IMR-90 (cell line): ENCODE results near the gene NSL1. TPM values are rescaled to one million over a fixed set of nuclear protein-coding genes. Genes with fewer than 3 reads are reported as not detected.

Experiments
- ATAC-seq: fragments of 200-7000 bp; cut with Tn5 transposase; 2 replicates; pipeline ENCODE4 v1.9.1; 2020; ENCODE audit warnings: low read depth, mild to moderate bottlenecking, moderate library complexity
- BruUV-seq: library from RNA; stranded (reverse); fragments of 400-500 nt; replicated peaks from 2 replicates; lab custom pipeline; 2021; lab: Mats Ljungman, UMichigan
- CTCF ChIA-PET: fragments of 300-600 bp; formaldehyde crosslinking; extraction: SDS; loops from one replicate; lab custom pipeline; 2021; ENCODE audit warnings: antibody characterized with exemption; lab: Yijun Ruan, JAX
- POLR2A ChIA-PET: fragments of 300-600 bp; sonication (Branson Sonifier 250); formaldehyde crosslinking; loops from one replicate; lab custom pipeline; 2022; ENCODE audit warnings: antibody characterized with exemption; ENCODE audit not compliant: unreplicated experiment; lab: Charles Lee
- DNase-seq: peaks from one replicate; pipeline ENCODE4 v3.0.0; 2013
- H2AFZ ChIP-seq: replicated peaks from 2 replicates; pipeline ENCODE3; 2013; ENCODE audit warnings: low read length, mild to moderate bottlenecking; ENCODE audit not compliant: poor library complexity
- H2AK5ac ChIP-seq: 2 replicates; pipeline ENCODE4 v1.6.1; 2013; ENCODE audit warnings: low read depth, low read length, inconsistent platforms
- H2AK9ac ChIP-seq: replicated peaks from 2 replicates; pipeline ENCODE3; 2013; ENCODE audit warnings: mild to moderate bottlenecking, low read depth, low read length, moderate library complexity; ENCODE audit not compliant: poor library complexity
- H2BK120ac ChIP-seq: 2 replicates; pipeline ENCODE4 v1.6.1; 2013; ENCODE audit warnings: low read depth, low read length, inconsistent platforms
- H2BK15ac ChIP-seq: 3 replicates; pipeline ENCODE4 v1.6.1; 2013; ENCODE audit warnings: low read depth, low read length, inconsistent platforms
- H2BK20ac ChIP-seq: 2 replicates; pipeline ENCODE4 v1.6.1; 2013; ENCODE audit warnings: low read depth, mild to moderate bottlenecking, inconsistent platforms, low read length, moderate library complexity
- H2BK5ac ChIP-seq: 2 replicates; pipeline ENCODE4 v1.6.1; 2013; ENCODE audit warnings: mild to moderate bottlenecking, low read depth, low read length, inconsistent platforms; ENCODE audit not compliant: poor library complexity, severe bottlenecking
- H3K14ac ChIP-seq: replicated peaks from 2 replicates; pipeline ENCODE4 v1.6.1; 2013; ENCODE audit warnings: low read depth, low read length, inconsistent platforms
- H3K18ac ChIP-seq: 2 replicates; pipeline ENCODE4 v1.6.1; 2013; ENCODE audit warnings: low read depth, low read length, control low read depth
- H3K23ac ChIP-seq: 2 replicates; pipeline ENCODE4 v1.6.1; 2013; ENCODE audit warnings: low read depth, low read length, inconsistent platforms
- H3K27ac ChIP-seq: 2 replicates; pipeline ENCODE4 v1.5.1; 2013; ENCODE audit warnings: mild to moderate bottlenecking, control low read depth, low read length; ENCODE audit not compliant: insufficient read depth
- H3K27me3 ChIP-seq: 2 replicates; pipeline ENCODE4 v1.6.1; 2013; ENCODE audit warnings: low read length; ENCODE audit not compliant: control insufficient read depth, insufficient read depth
- H3K36me3 ChIP-seq: 2 replicates; pipeline ENCODE4 v1.6.1; 2013; ENCODE audit warnings: low read length, mixed read lengths; ENCODE audit not compliant: control insufficient read depth, insufficient read depth
- H3K4ac ChIP-seq: 2 replicates; pipeline ENCODE4 v1.6.1; 2013; ENCODE audit warnings: low read depth, low read length, inconsistent platforms
- H3K4me1 ChIP-seq: 2 replicates; pipeline ENCODE4 v1.6.1; 2013; ENCODE audit warnings: low read length, mixed read lengths; ENCODE audit not compliant: control insufficient read depth, insufficient read depth
- H3K4me2 ChIP-seq: 2 replicates; pipeline ENCODE4 v1.6.1; 2013; ENCODE audit warnings: low read depth, mild to moderate bottlenecking, control low read depth, low read length, moderate library complexity
- H3K4me3 ChIP-seq: 2 replicates; pipeline ENCODE4 v1.5.1; 2013; ENCODE audit warnings: low read depth, mild to moderate bottlenecking, control low read depth, low read length, moderate library complexity; ENCODE audit not compliant: insufficient read depth
- H3K56ac ChIP-seq: 2 replicates; pipeline ENCODE4 v1.6.1; 2013; ENCODE audit warnings: low read length, inconsistent platforms; ENCODE audit not compliant: insufficient read depth; ENCODE audit errors: extremely low read depth
- H3K79me1 ChIP-seq, 2 experiments: 2 replicates each; pipeline ENCODE4 v1.6.1; 2013; ENCODE audit warnings: low read length in 2 of 2, inconsistent platforms in 1 of 2, low read depth in 1 of 2
- H3K9ac ChIP-seq: 2 replicates; pipeline ENCODE4 v1.6.1; 2013; ENCODE audit warnings: low read depth, low read length, control low read depth
- H3K9me1 ChIP-seq: 2 replicates; pipeline ENCODE4 v1.6.1; 2013; ENCODE audit warnings: low read length, inconsistent platforms; ENCODE audit not compliant: insufficient read depth
- H3K9me3 ChIP-seq: 2 replicates; pipeline ENCODE4 v1.6.1; 2013; ENCODE audit warnings: low read length; ENCODE audit not compliant: control insufficient read depth, insufficient read depth
- H4K20me1 ChIP-seq: 2 replicates; pipeline ENCODE4 v1.6.1; 2013; ENCODE audit warnings: low read length, inconsistent platforms; ENCODE audit not compliant: insufficient read depth
- H4K5ac ChIP-seq: 2 replicates; pipeline ENCODE4 v1.6.1; 2013; ENCODE audit warnings: mild to moderate bottlenecking, low read depth, low read length, control low read depth
- H4K8ac ChIP-seq, 2 experiments: 2 replicates each; pipeline ENCODE4 v1.6.1; 2013; ENCODE audit warnings: low read depth in 2 of 2, low read length in 2 of 2, control low read depth in 1 of 2, inconsistent platforms in 1 of 2
- H4K91ac ChIP-seq: 2 replicates; pipeline ENCODE4 v1.6.1; 2013; ENCODE audit warnings: low read depth, low read length, inconsistent platforms; ENCODE audit not compliant: insufficient read depth
- BHLHE40 ChIP-seq: fragments of 150-350 bp; IDR thresholded peaks from 2 replicates; pipeline ENCODE4 v1.6.1; 2016; ENCODE audit warnings: mild to moderate bottlenecking, low read depth, low read length
- CEBPB ChIP-seq: IDR thresholded peaks from 2 replicates; pipeline ENCODE4 v1.6.1; 2012; ENCODE audit warnings: low read depth, low read length, improper control_type of control experiment
- CHD1 ChIP-seq: IDR thresholded peaks from 2 replicates; pipeline ENCODE4 v1.6.1; 2012; ENCODE audit warnings: low read depth, low read length, improper control_type of control experiment
- CTCF ChIP-seq: conservative IDR thresholded peaks from 2 replicates; pipeline ENCODE4 v1.5.1; 2012; ENCODE audit warnings: mild to moderate bottlenecking, low read depth, low read length, improper control_type of control experiment
- ELK1 ChIP-seq: fragments of 150-350 bp; IDR thresholded peaks from 2 replicates; pipeline ENCODE4 v1.6.1; 2016; ENCODE audit warnings: low read depth, mild to moderate bottlenecking, low read length, moderate library complexity, borderline replicate concordance
- MAZ ChIP-seq: IDR thresholded peaks from 2 replicates; pipeline ENCODE4 v1.6.1; 2012; ENCODE audit warnings: low read depth, mild to moderate bottlenecking, low read length, improper control_type of control experiment, moderate library complexity, borderline replicate concordance
- MXI1 ChIP-seq: IDR thresholded peaks from 2 replicates; pipeline ENCODE4 v1.6.1; 2012; ENCODE audit warnings: low read depth, mild to moderate bottlenecking, low read length, moderate library complexity, borderline replicate concordance
- NFE2L2 ChIP-seq: fragments of 150-350 bp; IDR thresholded peaks from 2 replicates; pipeline ENCODE4 v1.6.1; 2016; ENCODE audit warnings: low read depth, mild to moderate bottlenecking, low read length
- POLR2A ChIP-seq: IDR thresholded peaks from 2 replicates; pipeline ENCODE4 v1.6.1; 2012; ENCODE audit warnings: mild to moderate bottlenecking, low read depth, low read length
- RCOR1 ChIP-seq: IDR thresholded peaks from 2 replicates; pipeline ENCODE4 v1.6.1; 2012; ENCODE audit warnings: mild to moderate bottlenecking, low read length, improper control_type of control experiment; ENCODE audit not compliant: insufficient replicate concordance
- SMC3 ChIP-seq: fragments of 150-350 bp; IDR thresholded peaks from 2 replicates; pipeline ENCODE4 v1.6.1; 2016; ENCODE audit warnings: low read depth, mild to moderate bottlenecking, antibody characterized with exemption, low read length, moderate library complexity
- USF2 ChIP-seq: fragments of 150-350 bp; IDR thresholded peaks from 2 replicates; pipeline ENCODE4 v1.6.1; 2017; ENCODE audit warnings: mild to moderate bottlenecking, antibody characterized with exemption, low read length, low read depth
- WGBS, 2 experiments: methylation state at CpG; one replicate each; pipeline versions ENCODE4 v1.1.5 to v1.1.7; 2013; ENCODE audit warnings: missing lambda C conversion rate in 2 of 2; ENCODE audit not compliant: insufficient read length in 1 of 2; ENCODE audit errors: extremely low coverage in 2 of 2; 5-methylcytosine and 5-hydroxymethylcytosine counted together
- dilution Hi-C: fragments of 300-500 bp; cut with HindIII; formaldehyde crosslinking; loops from one replicate; pipeline ENCODE4 v1.14.3; 2018; ENCODE audit warnings: low sequenced_read_pairs; ENCODE audit not compliant: unreplicated experiment
- in situ Hi-C: fragments of 300-500 bp; cut with MboI; formaldehyde crosslinking; loops from 3 replicates; pipeline ENCODE4 v1.14.3; 2019; ENCODE audit warnings: low sequenced_read_pairs, inconsistent platforms, mixed read lengths
- intact Hi-C: fragments of 100-400 bp; cut with micrococcal nuclease; formaldehyde crosslinking; loops from 2 replicates; pipeline ENCODE4 v1.10.0; 2022
- polyA plus RNA-seq, 3 experiments: library from polyadenylated mRNA; depleted of rRNA; stranded (reverse); fragments of >200 nt; gene quantifications; 2 replicates each; pipeline ENCODE4 v1.2.3, GENCODE V29; 2012; ENCODE audit warnings: low replicate concordance in 1 of 3
- total RNA-seq: library from RNA; depleted of rRNA; stranded (reverse); fragments of >200 nt; gene quantifications from 2 replicates; pipeline ENCODE4 v1.2.3, GENCODE V29; 2012

The NSL1 gene
- total and polyA plus RNA-seq, 2 of the 4 experiments (the other 2 are of a cell fraction), result 19.1 to 42.5 TPM

DNA sequence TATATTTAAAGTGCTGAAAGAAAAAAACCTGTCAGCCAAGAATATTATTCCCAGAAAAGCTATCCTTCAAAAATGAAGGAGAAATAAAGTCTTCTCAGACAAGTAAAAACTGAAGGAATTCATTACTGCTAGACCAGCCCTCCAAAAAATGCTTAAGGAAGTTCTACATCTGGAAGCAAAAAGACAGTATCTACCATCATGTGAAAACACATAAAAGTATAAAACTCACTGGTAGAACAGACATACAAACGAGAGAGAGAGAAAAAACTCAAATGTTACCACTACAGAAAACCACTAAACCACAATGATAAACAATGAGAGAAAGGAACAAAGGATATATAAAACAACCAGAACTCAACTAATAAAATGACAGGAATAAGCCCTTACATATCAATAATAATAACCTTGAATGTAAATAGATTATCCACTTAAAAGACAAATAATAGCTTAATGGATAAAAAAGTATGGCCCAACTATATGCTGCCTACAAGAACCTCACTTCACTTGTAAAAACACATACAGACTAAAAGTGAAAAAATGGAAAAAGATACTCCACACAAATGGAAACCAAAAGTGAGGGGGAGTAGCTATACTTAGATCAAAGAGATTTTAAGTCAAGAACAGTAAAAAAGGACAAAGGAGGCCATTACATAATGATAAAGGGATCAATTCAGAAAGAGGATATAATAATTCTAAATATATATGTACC lies 22.0 kb downstream of the NSL1 start:
- H3K27ac ChIP-seq, result no peak overlapping the region
- H4K5ac ChIP-seq, result no peak overlapping the region
- H4K8ac ChIP-seq, result no peak overlapping the region
- H3K18ac ChIP-seq, result no peak overlapping the region
- no peak overlapping the region for H3K9ac ChIP-seq
- ATAC-seq (no peak), DNase-seq (no peak)
- no peaks in the 10 kb centered on the region for H4K20me1 ChIP-seq
- no peaks in the 10 kb centered on the region for H3K36me3 ChIP-seq
- no peak overlapping the region for H3K14ac ChIP-seq
- no peak overlapping the region for H2AFZ ChIP-seq
- CTCF ChIA-PET, result interaction anchor here (0.7 to 1.1 kb wide), 2 partner anchors 20 to 65 kb away, joined by 3 to 5 read pairs; no protein-coding TSS in a partner anchor
- WGBS, 2 experiments, result no CpG with 5 or more reads among the region's 1 CpG
- TF ChIP-seq BHLHE40 (no peak), MXI1 (no peak), SMC3 (no peak), ELK1 (no peak), MAZ (no peak), POLR2A (no peak), CHD1 (no peak), CTCF (no peak), NFE2L2 (no peak), RCOR1 (no peak), CEBPB (no peak), USF2 (no peak)
- dilution Hi-C loops (no loop called here), intact Hi-C loops (no loop called here), in situ Hi-C loops (no loop called here)
- peaks cover 1% of the 10 kb centered on the region; the same call in 1 of the 2 replicates for H3K4me1 ChIP-seq
- H2BK5ac ChIP-seq, result no peak overlapping the region
- no peak overlapping the region for H2AK9ac ChIP-seq
- no peak overlapping the region for H3K56ac ChIP-seq
- no peak overlapping the region for H3K4ac ChIP-seq
- peaks cover 7% of the 10 kb centered on the region; the same call in 1 of the 2 replicates for H3K9me3 ChIP-seq
- no peak overlapping the region for H2AK5ac ChIP-seq
- no TSS peak for BruUV-seq
- no peaks in the 10 kb centered on the region for H3K27me3 ChIP-seq
- H3K4me3 ChIP-seq, result no peak overlapping the region
- POLR2A ChIA-PET, result no interaction called here
- H3K9me1 ChIP-seq, result no peaks in the 10 kb centered on the region
- no peak overlapping the region for H3K4me2 ChIP-seq
- peaks cover 0 to 12% of the 10 kb centered on the region in 2 experiments; a peak in 1 of 4 replicates for H3K79me1 ChIP-seq
- H3K23ac ChIP-seq, result no peak overlapping the region
- H2BK15ac ChIP-seq, result no peak overlapping the region
- no peak overlapping the region for H2BK20ac ChIP-seq
- H4K91ac ChIP-seq, result no peak overlapping the region
- no peak overlapping the region for H2BK120ac ChIP-seq
